MCF 10A (cell line): Measurements from ENCODE around the gene CCR6. TPM values are rescaled to one million over a fixed set of nuclear protein-coding genes. Genes with fewer than 3 reads are reported as not detected.

ENCODE experiments used
- BruUV-seq: library from RNA; stranded (reverse); fragments of 400-500 nt; replicated peaks from 2 replicates; lab custom pipeline; 2021; lab: Mats Ljungman, UMichigan
- CTCF ChIA-PET: fragments of 300-600 bp; sonication (Branson Sonifier 250); formaldehyde crosslinking; extraction: SDS; loops from one replicate; lab custom pipeline; 2021; ENCODE audit warnings: antibody characterized with exemption, inconsistent platforms; lab: Yijun Ruan, JAX
- POLR2A ChIA-PET: fragments of 300-600, 350-650 bp; sonication (Branson Sonifier 250); formaldehyde crosslinking; extraction: SDS; loops from one replicate; lab custom pipeline; 2020; ENCODE audit warnings: antibody characterized with exemption, inconsistent platforms; lab: Yijun Ruan, JAX
- DNase-seq: peaks from one replicate; pipeline ENCODE4 v3.0.0-alpha.2; 2018; ENCODE audit not compliant: unreplicated experiment
- H3K27ac Mint-ChIP-seq: one replicate; pipeline ENCODE4 v1.8.0; 2022; ENCODE audit warnings: mild to moderate bottlenecking, low read depth, mixed read lengths; ENCODE audit not compliant: unreplicated experiment
- H3K27me3 Mint-ChIP-seq: one replicate; pipeline ENCODE4 v1.8.0; 2022; ENCODE audit warnings: mixed read lengths; ENCODE audit not compliant: insufficient read depth, unreplicated experiment
- H3K36me3 Mint-ChIP-seq: one replicate; pipeline ENCODE4 v1.8.0; 2022; ENCODE audit warnings: mild to moderate bottlenecking, moderate library complexity, mixed read lengths; ENCODE audit not compliant: insufficient read depth, unreplicated experiment
- H3K4me1 Mint-ChIP-seq: one replicate; pipeline ENCODE4 v1.8.0; 2022; ENCODE audit warnings: mixed read lengths; ENCODE audit not compliant: insufficient read depth, unreplicated experiment
- H3K4me3 Mint-ChIP-seq: one replicate; pipeline ENCODE4 v1.8.0; 2022; ENCODE audit warnings: mild to moderate bottlenecking, moderate library complexity, mixed read lengths; ENCODE audit not compliant: unreplicated experiment
- H3K9me3 Mint-ChIP-seq: one replicate; pipeline ENCODE4 v1.8.0; 2022; ENCODE audit warnings: mixed read lengths; ENCODE audit not compliant: unreplicated experiment
- CTCF ChIP-seq: fragments of 200-600 bp; IDR thresholded peaks from one replicate; pipeline ENCODE4 v1.8.0; 2022; ENCODE audit warnings: antibody characterized with exemption, mild to moderate bottlenecking; ENCODE audit not compliant: unreplicated experiment
- intact Hi-C: fragments of 100-400 bp; cut with micrococcal nuclease; formaldehyde crosslinking; loops from 2 replicates; pipeline ENCODE4 v1.14.1; 2022
- total RNA-seq: library from RNA; stranded (reverse); gene quantifications from 2 replicates; pipeline ENCODE4 v1.2.3, GENCODE V29; 2022

Gene CCR6
- total RNA-seq, 1 experiment from 2014 or later, result not detected

GRCh38 chr6:167107787-167108186 lies 15.1 kb upstream of the CCR6 start:
- no TSS peak for BruUV-seq
- H3K27me3 Mint-ChIP-seq, result peaks cover 46% of the 10 kb centered on the region
- H3K4me1 Mint-ChIP-seq, result no peaks in the 10 kb centered on the region
- DNase-seq, result no peak
- H3K9me3 Mint-ChIP-seq, result no peaks in the 10 kb centered on the region
- ChIA-PET POLR2A (no interaction called here), CTCF (no interaction called here)
- TF ChIP-seq CTCF, result no peak
- no peak overlapping the region for H3K4me3 Mint-ChIP-seq
- no peaks in the 10 kb centered on the region for H3K36me3 Mint-ChIP-seq
- H3K27ac Mint-ChIP-seq, result no peak overlapping the region
- intact Hi-C loops, result no loop called here

DNA sequence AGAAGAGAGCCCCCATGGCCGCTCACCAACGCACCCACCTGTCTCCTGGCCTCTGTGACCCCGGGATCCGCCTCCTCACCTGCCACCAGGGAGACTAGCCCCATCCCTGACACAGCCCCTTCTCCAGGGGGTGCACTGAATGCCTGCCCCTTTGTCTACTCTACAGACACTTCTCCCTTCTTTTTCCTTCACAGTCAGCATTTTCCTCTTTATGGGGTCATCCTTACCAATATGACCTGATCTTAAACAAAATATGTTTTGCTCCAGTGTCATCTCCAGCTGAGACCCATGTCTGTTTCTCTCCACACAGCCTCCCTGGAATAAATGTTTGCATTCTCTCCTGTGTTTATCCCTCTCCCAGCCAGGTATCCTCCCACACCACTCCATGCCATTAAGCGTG lies 14.6 kb upstream of the CCR6 start:
- Mint-ChIP-seq H3K27ac (no peak overlapping the region), H3K4me3 (no peak overlapping the region), H3K27me3 (peaks cover 51% of the 10 kb centered on the region), H3K9me3 (no peaks in the 10 kb centered on the region), H3K4me1 (no peaks in the 10 kb centered on the region), H3K36me3 (no peaks in the 10 kb centered on the region)
- TF ChIP-seq CTCF, result no peak
- ChIA-PET POLR2A (no interaction called here), CTCF (no interaction called here)
- DNase-seq, result no peak
- intact Hi-C loops, result no loop called here
- no TSS peak for BruUV-seq

- DNase-seq, result no peak
- intact Hi-C loops, result no loop called here
- no peak for TF ChIP-seq CTCF
- no peak overlapping the region for H3K27ac Mint-ChIP-seq
- no peak overlapping the region for H3K4me3 Mint-ChIP-seq
- no peaks in the 10 kb centered on the region for H3K9me3 Mint-ChIP-seq
- H3K36me3 Mint-ChIP-seq, result no peaks in the 10 kb centered on the region
- BruUV-seq, result no TSS peak
- H3K4me1 Mint-ChIP-seq, result no peaks in the 10 kb centered on the region
- ChIA-PET CTCF (no interaction called here), POLR2A (no interaction called here)
- peaks cover 62% of the 10 kb centered on the region for H3K27me3 Mint-ChIP-seq
Measured at GRCh38 chr6:167109651-167110050, 13.2 kb upstream of the CCR6 start.

DNA sequence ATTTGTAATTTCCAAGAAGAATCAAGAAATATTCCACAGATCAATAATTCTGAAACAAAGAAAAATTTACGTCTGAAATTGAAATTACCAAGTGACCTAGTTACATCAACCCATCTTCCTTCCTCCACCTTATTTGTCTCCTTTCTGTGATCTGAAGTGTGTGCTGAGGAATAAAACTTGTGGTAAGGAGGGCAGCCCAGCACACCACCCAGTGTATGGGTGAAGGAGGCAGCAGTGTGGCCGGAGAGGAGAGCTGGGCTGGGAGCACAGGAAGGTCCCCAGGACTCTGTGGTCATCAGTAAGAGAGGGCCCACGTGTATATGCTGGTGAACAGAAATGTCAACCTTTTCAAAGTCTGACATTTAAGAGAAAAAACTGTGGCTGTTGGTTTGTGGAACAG lies 11.3 kb upstream of the CCR6 start:
- no peaks in the 10 kb centered on the region for H3K9me3 Mint-ChIP-seq
- H3K27me3 Mint-ChIP-seq, result peaks cover 82% of the 10 kb centered on the region
- ChIA-PET POLR2A (no interaction called here), CTCF (interaction anchor here (0.5 kb wide), 1 partner anchor 149 kb away, joined by 3 read pairs; no protein-coding TSS in a partner anchor)
- intact Hi-C loops, result no loop called here
- no peaks in the 10 kb centered on the region for H3K4me1 Mint-ChIP-seq
- no peak overlapping the region for H3K27ac Mint-ChIP-seq
- H3K36me3 Mint-ChIP-seq, result no peaks in the 10 kb centered on the region
- no peak for DNase-seq
- no peak overlapping the region for H3K4me3 Mint-ChIP-seq
- no TSS peak for BruUV-seq
- no peak for TF ChIP-seq CTCF
